ENCODE data around the gene NOG.

The NOG gene

DNA sequence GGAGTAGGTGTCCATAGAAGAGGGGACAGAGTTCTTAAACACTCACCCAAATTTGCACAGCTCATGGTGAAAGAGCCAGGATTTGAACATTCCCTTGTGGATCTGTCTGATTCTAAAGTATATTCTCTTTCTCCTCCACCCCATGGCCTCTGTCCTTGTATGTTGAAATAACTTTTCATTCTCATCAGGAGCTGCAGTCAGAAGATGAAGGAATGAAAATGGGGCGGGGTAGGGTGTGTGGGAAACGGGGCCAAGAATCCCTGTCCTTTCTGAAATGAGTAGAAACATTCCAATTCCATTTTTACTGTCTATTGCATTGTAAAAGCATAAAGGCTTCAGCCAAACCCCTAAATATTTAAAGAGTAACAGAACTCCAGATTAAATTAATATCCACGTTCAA is 42.8 kb downstream of the NOG start:
- Histone ChIP-seq H2AFZ (ENCODE audit: low read length, unreplicated experiment) (no peak overlapping the region), H3K27ac (ENCODE audit: low read depth, low read length) (no peak overlapping the region), H3K79me2 (ENCODE audit: control insufficient read depth, insufficient read depth, low read length, unreplicated experiment) (no peaks in the 10 kb centered on the region), H3K36me3 (ENCODE audit: insufficient read depth, low read length) (no peaks in the 10 kb centered on the region), H3K4me1 (ENCODE audit: control insufficient read depth, insufficient read depth, low read length, unreplicated experiment) (no peaks in the 10 kb centered on the region), H3K4me3 (ENCODE audit: low read depth, low read length) (no peak overlapping the region), H3K27me3 (ENCODE audit: insufficient read depth, low read length) (peaks cover 50% of the 10 kb centered on the region)

DNA sequence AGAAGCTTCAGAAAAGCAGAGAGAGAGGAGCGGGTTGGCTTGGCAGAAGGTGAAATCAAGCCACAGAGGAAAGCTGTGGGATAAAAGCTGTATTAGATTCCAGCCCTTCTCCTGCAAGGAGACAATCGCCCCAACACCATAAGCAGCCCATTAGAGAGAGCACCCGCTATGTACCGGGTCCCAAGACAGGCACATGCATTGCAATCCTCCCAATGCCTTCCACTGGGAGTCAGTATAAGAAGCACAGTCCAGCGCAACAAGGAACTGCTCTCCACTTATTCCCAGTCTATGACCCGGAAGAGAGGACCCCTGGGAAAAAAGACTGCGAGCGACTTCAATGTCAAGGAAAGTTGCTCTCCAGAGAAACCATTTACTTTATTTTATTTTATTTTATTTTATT is 43.8 kb downstream of the NOG start:
- Histone ChIP-seq H3K27ac (ENCODE audit: low read depth, low read length) (no peak overlapping the region), H3K36me3 (ENCODE audit: insufficient read depth, low read length) (no peaks in the 10 kb centered on the region), H3K79me2 (ENCODE audit: control insufficient read depth, insufficient read depth, low read length, unreplicated experiment) (no peaks in the 10 kb centered on the region), H3K4me3 (ENCODE audit: low read depth, low read length) (no peak overlapping the region), H3K4me1 (ENCODE audit: control insufficient read depth, insufficient read depth, low read length, unreplicated experiment) (no peaks in the 10 kb centered on the region), H2AFZ (ENCODE audit: low read length, unreplicated experiment) (no peak overlapping the region), H3K27me3 (ENCODE audit: insufficient read depth, low read length) (peaks cover 50% of the 10 kb centered on the region)

DNA sequence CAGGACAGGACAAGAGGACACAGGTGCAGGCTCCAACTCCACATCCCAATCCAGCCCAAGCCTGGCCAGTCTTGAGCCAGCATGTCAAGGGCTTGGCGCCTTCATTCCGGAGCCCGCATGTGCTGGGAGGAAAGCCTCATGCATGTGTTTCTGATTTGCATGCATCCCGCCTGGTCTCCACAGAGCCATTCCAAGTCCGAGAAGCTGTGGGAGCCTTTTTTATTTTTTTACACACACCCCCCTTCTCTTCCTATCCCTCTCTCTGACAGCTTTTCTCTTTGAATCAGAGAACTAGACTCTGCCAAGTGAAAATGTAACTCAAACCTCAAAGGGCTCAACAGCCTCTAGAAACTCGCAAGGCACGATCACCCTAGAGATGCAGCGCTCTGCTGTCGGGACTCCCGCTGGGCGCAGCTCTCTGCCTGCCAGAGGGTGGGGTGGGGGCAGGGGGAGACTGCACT is 45.1 kb downstream of the NOG start:
- Histone ChIP-seq H3K4me1 (ENCODE audit: control insufficient read depth, insufficient read depth, low read length, unreplicated experiment) (no peaks in the 10 kb centered on the region), H3K27ac (ENCODE audit: low read depth, low read length) (no peak overlapping the region), H2AFZ (ENCODE audit: low read length, unreplicated experiment) (no peak overlapping the region), H3K27me3 (ENCODE audit: insufficient read depth, low read length) (peaks cover 64% of the 10 kb centered on the region), H3K4me3 (ENCODE audit: low read depth, low read length) (no peak overlapping the region), H3K36me3 (ENCODE audit: insufficient read depth, low read length) (no peaks in the 10 kb centered on the region), H3K79me2 (ENCODE audit: control insufficient read depth, insufficient read depth, low read length, unreplicated experiment) (no peaks in the 10 kb centered on the region)

DNA sequence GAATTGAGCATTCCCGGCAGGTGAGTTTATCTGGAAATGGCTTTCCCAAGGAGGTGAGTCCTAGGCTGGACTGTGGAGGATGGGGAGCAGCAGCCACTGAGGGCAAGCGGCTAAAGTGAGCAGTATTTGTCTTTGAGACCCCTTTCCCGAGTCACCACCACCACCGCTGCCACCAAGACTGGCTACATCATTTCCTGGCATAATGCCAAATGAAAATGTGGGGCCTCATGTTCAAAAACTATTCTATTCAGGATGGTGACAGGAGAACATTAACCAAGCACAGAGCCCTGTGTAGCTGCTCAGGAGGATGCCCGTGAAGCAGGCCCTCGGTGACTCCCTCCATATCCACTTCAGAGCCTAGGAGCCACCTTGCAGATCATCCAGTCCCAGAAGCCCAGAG is 46.0 kb downstream of the NOG start:
- Histone ChIP-seq H2AFZ (ENCODE audit: low read length, unreplicated experiment) (no peak overlapping the region), H3K27ac (ENCODE audit: low read depth, low read length) (no peak overlapping the region), H3K79me2 (ENCODE audit: control insufficient read depth, insufficient read depth, low read length, unreplicated experiment) (no peaks in the 10 kb centered on the region), H3K4me1 (ENCODE audit: control insufficient read depth, insufficient read depth, low read length, unreplicated experiment) (no peaks in the 10 kb centered on the region), H3K4me3 (ENCODE audit: low read depth, low read length) (no peak overlapping the region), H3K36me3 (ENCODE audit: insufficient read depth, low read length) (no peaks in the 10 kb centered on the region), H3K27me3 (ENCODE audit: insufficient read depth, low read length) (peaks cover 71% of the 10 kb centered on the region)

DNA sequence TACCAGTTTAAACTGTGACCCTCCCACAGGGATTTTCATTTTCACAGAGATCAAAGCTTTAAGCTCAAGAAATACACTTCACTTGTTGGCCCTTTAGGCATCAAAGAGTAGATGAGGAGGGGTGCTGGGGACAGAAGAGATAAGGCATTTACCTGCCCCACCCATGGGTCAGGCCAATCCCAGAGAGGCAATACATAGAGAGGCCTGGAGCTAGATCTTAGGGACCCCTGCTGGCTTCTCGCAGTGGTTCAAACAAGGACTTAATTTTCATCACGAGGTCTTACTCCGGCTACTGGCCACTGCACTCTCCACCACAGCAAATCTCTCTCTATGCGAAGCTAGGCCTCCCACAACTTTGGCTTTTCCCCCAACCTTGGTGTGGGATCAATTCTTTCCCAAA is 46.6 kb downstream of the NOG start:
- H3K4me3 ChIP-seq (ENCODE audit: low read depth, low read length): no peak overlapping the region
- H3K79me2 ChIP-seq (ENCODE audit: control insufficient read depth, insufficient read depth, low read length, unreplicated experiment): no peaks in the 10 kb centered on the region
- peaks cover 75% of the 10 kb centered on the region for H3K27me3 ChIP-seq (ENCODE audit: insufficient read depth, low read length)
- H2AFZ ChIP-seq (ENCODE audit: low read length, unreplicated experiment): no peak overlapping the region
- H3K4me1 ChIP-seq (ENCODE audit: control insufficient read depth, insufficient read depth, low read length, unreplicated experiment): no peaks in the 10 kb centered on the region
- no peak overlapping the region for H3K27ac ChIP-seq (ENCODE audit: low read depth, low read length)
- no peaks in the 10 kb centered on the region for H3K36me3 ChIP-seq (ENCODE audit: insufficient read depth, low read length)

DNA sequence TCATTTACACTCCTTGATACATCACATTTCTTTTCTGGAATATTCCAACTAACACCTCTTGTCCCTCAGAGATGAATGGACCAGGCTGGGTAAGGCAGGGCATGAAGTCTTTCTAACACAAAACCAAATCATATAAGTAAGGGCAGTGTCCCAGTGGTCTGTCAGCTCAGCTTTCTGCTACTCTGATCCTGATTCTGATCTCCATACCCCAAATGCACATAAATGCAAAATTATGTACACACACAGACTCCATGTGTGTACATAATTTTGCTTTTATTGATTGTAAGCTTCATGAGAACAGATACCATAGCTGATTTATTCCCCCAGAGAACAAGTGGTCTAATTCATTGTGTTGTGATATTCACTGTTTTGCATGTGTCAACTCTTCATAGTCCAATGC is 47.9 kb downstream of the NOG start:
- Histone ChIP-seq H3K79me2 (ENCODE audit: control insufficient read depth, insufficient read depth, low read length, unreplicated experiment) (no peaks in the 10 kb centered on the region), H3K27me3 (ENCODE audit: insufficient read depth, low read length) (peaks cover 80% of the 10 kb centered on the region), H2AFZ (ENCODE audit: low read length, unreplicated experiment) (no peak overlapping the region), H3K27ac (ENCODE audit: low read depth, low read length) (no peak overlapping the region), H3K4me1 (ENCODE audit: control insufficient read depth, insufficient read depth, low read length, unreplicated experiment) (no peaks in the 10 kb centered on the region), H3K4me3 (ENCODE audit: low read depth, low read length) (no peak overlapping the region), H3K36me3 (ENCODE audit: insufficient read depth, low read length) (no peaks in the 10 kb centered on the region)

DNA sequence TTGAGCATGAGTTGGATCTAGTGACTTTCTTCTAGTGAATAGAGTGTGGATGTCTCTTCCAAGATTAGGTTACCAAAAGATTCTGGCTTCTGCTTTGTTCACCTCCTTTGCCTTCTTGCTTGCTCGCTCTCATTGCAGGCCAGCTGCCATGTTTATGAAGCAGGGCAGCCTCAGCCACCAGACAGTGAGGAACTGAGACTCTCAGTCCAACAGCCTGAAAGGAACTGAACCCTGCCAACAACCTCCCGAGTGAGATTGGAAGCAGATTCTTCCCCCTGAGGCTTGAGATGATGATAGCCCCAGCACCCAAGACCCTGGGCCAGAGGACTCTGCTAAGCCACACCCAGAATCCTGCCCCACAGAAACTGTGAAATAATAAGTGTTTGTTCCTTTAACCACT is 48.4 kb downstream of the NOG start:
- Histone ChIP-seq H3K36me3 (ENCODE audit: insufficient read depth, low read length) (no peaks in the 10 kb centered on the region), H3K79me2 (ENCODE audit: control insufficient read depth, insufficient read depth, low read length, unreplicated experiment) (no peaks in the 10 kb centered on the region), H3K4me1 (ENCODE audit: control insufficient read depth, insufficient read depth, low read length, unreplicated experiment) (no peaks in the 10 kb centered on the region)

DNA sequence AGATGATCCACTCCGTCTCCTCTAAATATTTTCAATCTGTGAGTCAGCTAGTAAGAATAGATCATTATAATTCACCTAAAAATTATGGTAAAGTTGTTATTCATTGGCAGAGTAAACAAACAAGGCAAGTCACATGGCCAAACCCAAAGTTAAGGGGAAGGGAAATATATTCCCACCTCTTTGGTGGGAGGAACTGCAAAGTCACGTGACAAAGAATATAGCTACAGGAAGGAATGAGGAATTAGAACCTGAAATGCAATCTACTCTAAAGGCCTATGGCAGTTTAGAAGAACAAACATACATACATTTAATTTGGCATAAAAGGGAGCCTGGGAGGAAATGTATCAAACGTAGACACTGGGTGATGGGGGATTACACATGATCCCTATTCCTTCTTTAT is 48.9 kb downstream of the NOG start:
- H3K36me3 ChIP-seq (ENCODE audit: insufficient read depth, low read length): no peaks in the 10 kb centered on the region
- no peak overlapping the region for H3K4me3 ChIP-seq (ENCODE audit: low read depth, low read length)
- peaks cover 78% of the 10 kb centered on the region for H3K27me3 ChIP-seq (ENCODE audit: insufficient read depth, low read length)
- no peaks in the 10 kb centered on the region for H3K4me1 ChIP-seq (ENCODE audit: control insufficient read depth, insufficient read depth, low read length, unreplicated experiment)
- no peak overlapping the region for H3K27ac ChIP-seq (ENCODE audit: low read depth, low read length)
- H3K79me2 ChIP-seq (ENCODE audit: control insufficient read depth, insufficient read depth, low read length, unreplicated experiment): no peaks in the 10 kb centered on the region
- no peak overlapping the region for H2AFZ ChIP-seq (ENCODE audit: low read length, unreplicated experiment)

More for the DNA sequence above, 48.4 kb downstream of the NOG start:
- Histone ChIP-seq H3K27ac (ENCODE audit: low read depth, low read length) (no peak overlapping the region), H3K27me3 (ENCODE audit: insufficient read depth, low read length) (peaks cover 80% of the 10 kb centered on the region), H3K4me3 (ENCODE audit: low read depth, low read length) (no peak overlapping the region), H2AFZ (ENCODE audit: low read length, unreplicated experiment) (no peak overlapping the region)
